Smooth muscle cell (in vitro differentiated cells): Measurements from ENCODE around the gene ARHGAP12. TPM values are rescaled to one million over a fixed set of nuclear protein-coding genes. Genes with fewer than 3 reads are reported as not detected.

Experiments
- DNase-seq: peaks from one replicate; lab custom pipeline; 2025; ENCODE audit not compliant: unreplicated experiment; lab: John Stamatoyannopoulos, UW
- H2AFZ ChIP-seq: fragments of 200-600 bp; sonication (generic); 2 replicates; pipeline ENCODE4 v1.6.0; 2016; ENCODE audit warnings: antibody characterized with exemption, low read depth, mild to moderate bottlenecking
- H3F3A ChIP-seq: fragments of 200-600 bp; sonication (generic); 2 replicates; pipeline ENCODE4 v1.6.0; 2017; ENCODE audit warnings: antibody characterized with exemption, low read depth
- H3K27ac ChIP-seq: fragments of 200-600 bp; sonication (generic); 2 replicates; pipeline ENCODE4 v1.5.1; 2016; ENCODE audit warnings: low read depth, mild to moderate bottlenecking
- H3K27me3 ChIP-seq: fragments of 200-600 bp; sonication (generic); 2 replicates; pipeline ENCODE4 v1.6.1; 2016; ENCODE audit warnings: low read depth, mild to moderate bottlenecking
- H3K36me3 ChIP-seq: fragments of 200-600 bp; sonication (generic); 2 replicates; pipeline ENCODE4 v1.5.1; 2016; ENCODE audit warnings: low read depth
- H3K4me1 ChIP-seq: fragments of 200-600 bp; sonication (generic); 2 replicates; pipeline ENCODE4 v1.5.1; 2016; ENCODE audit warnings: low read depth
- H3K4me2 ChIP-seq: fragments of 200-600 bp; sonication (generic); 2 replicates; pipeline ENCODE4 v1.6.0; 2016; ENCODE audit warnings: mild to moderate bottlenecking
- H3K4me3 ChIP-seq: fragments of 200-600 bp; sonication (generic); 2 replicates; pipeline ENCODE4 v1.5.1; 2016; ENCODE audit warnings: mild to moderate bottlenecking
- H3K79me2 ChIP-seq: fragments of 200-600 bp; sonication (generic); 2 replicates; pipeline ENCODE4 v1.6.0; 2016; ENCODE audit warnings: low read depth, mild to moderate bottlenecking
- H3K9ac ChIP-seq: fragments of 200-600 bp; sonication (generic); 2 replicates; pipeline ENCODE4 v1.6.0; 2016; ENCODE audit warnings: low read depth
- H3K9me3 ChIP-seq: fragments of 200-600 bp; sonication (generic); replicated peaks from 2 replicates; pipeline ENCODE4 v1.5.1; 2016; ENCODE audit warnings: low read depth
- H4K20me1 ChIP-seq: fragments of 200-600 bp; sonication (generic); 2 replicates; pipeline ENCODE4 v1.6.0; 2016; ENCODE audit warnings: low read depth
- WGBS: methylation state at CpG from one replicate; pipeline ENCODE4 v1.1.7; 2016; ENCODE audit warnings: low lambda C conversion rate; 5-methylcytosine and 5-hydroxymethylcytosine counted together
- polyA plus RNA-seq: library from polyadenylated mRNA; unstranded; fragments of >200 nt; fragmentation: Nextera tagmentation; extraction: Ambion mirVana; gene quantifications from 2 replicates; pipeline ENCODE4 v1.2.1, GENCODE V29; 2016
- total RNA-seq: library from RNA; depleted of rRNA; stranded (reverse); fragments of >200 nt; gene quantifications from 2 replicates; pipeline ENCODE4 v1.2.3, GENCODE V29; 2014
- TF ChIP-seq, protein P1 (sequence below): fragments of 200-600 bp; sonication (generic); IDR thresholded peaks from 2 replicates; pipeline ENCODE4 v1.5.1; 2017; ENCODE audit warnings: borderline replicate concordance, mild to moderate bottlenecking, antibody characterized with exemption; ENCODE audit not compliant: insufficient read depth, poor library complexity, severe bottlenecking

Gene ARHGAP12
- total and polyA plus RNA-seq, 2 experiments from 2014 or later, result 14.5 to 46.2 TPM

- Histone ChIP-seq H3K9ac (peak overlapping the region; percentile 88), H3K36me3 (no peaks in the 10 kb centered on the region), H2AFZ (no peak overlapping the region), H3K27me3 (no peaks in the 10 kb centered on the region), H3K27ac (peak overlapping the region; percentile 98), H3K4me2 (peak overlapping the region; percentile 79), H3K4me1 (peaks cover 13% of the 10 kb centered on the region), H3K4me3 (no peak overlapping the region), H3K9me3 (no peaks in the 10 kb centered on the region), H3K79me2 (no peaks in the 10 kb centered on the region), H3F3A (peaks cover 10% of the 10 kb centered on the region), H4K20me1 (no peaks in the 10 kb centered on the region)
- no peak for DNase-seq
- 93% methylated on average over 4 of the region's 4 CpGs for WGBS
- TF ChIP-seq, protein P1, sequence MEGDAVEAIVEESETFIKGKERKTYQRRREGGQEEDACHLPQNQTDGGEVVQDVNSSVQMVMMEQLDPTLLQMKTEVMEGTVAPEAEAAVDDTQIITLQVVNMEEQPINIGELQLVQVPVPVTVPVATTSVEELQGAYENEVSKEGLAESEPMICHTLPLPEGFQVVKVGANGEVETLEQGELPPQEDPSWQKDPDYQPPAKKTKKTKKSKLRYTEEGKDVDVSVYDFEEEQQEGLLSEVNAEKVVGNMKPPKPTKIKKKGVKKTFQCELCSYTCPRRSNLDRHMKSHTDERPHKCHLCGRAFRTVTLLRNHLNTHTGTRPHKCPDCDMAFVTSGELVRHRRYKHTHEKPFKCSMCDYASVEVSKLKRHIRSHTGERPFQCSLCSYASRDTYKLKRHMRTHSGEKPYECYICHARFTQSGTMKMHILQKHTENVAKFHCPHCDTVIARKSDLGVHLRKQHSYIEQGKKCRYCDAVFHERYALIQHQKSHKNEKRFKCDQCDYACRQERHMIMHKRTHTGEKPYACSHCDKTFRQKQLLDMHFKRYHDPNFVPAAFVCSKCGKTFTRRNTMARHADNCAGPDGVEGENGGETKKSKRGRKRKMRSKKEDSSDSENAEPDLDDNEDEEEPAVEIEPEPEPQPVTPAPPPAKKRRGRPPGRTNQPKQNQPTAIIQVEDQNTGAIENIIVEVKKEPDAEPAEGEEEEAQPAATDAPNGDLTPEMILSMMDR, result no peak
These were observed 11.4 kb upstream of the ARHGAP12 start for GRCh38 chr10:31939797-31940708.

GRCh38 chr10:31937371-31937770 lies 8.7 kb upstream of the ARHGAP12 start:
- H3K79me2 ChIP-seq, result no peaks in the 10 kb centered on the region
- no peaks in the 10 kb centered on the region for H3K9me3 ChIP-seq
- H3K27me3 ChIP-seq, result no peaks in the 10 kb centered on the region
- 95% methylated on average over 9 of the region's 9 CpGs for WGBS
- no peak overlapping the region for H3K27ac ChIP-seq
- no peaks in the 10 kb centered on the region for H4K20me1 ChIP-seq
- H3K4me2 ChIP-seq, result no peak overlapping the region
- H3K4me3 ChIP-seq, result no peak overlapping the region
- H3F3A ChIP-seq, result peaks cover 4% of the 10 kb centered on the region
- TF ChIP-seq, protein P1, result no peak
- H2AFZ ChIP-seq, result no peak overlapping the region
- no peak for DNase-seq
- peaks cover 7% of the 10 kb centered on the region for H3K4me1 ChIP-seq
- H3K9ac ChIP-seq, result no peak overlapping the region
- no peaks in the 10 kb centered on the region for H3K36me3 ChIP-seq

DNA sequence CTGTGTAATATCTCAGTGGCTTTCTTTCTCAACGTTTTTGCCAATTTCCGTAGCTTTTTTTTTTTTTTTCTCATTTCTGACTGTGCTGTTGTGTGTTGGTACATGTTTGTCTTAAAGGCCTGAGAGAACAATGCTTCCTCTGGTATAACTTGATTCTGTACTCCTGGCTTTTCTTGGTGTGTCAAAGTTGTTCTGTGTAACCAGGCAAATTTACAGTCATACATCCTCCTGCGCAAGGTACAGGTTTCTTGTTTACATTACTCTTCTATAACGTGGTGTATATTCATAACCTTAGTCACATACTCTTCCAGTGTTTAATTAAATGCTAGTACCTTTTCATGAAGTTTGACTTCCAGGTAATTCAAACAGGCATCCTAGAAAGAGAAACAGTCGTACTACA lies 8.3 kb upstream of the ARHGAP12 start:
- no peaks in the 10 kb centered on the region for H3K27me3 ChIP-seq
- no peak overlapping the region for H3K27ac ChIP-seq
- H3K4me1 ChIP-seq, result peaks cover 7% of the 10 kb centered on the region
- no peaks in the 10 kb centered on the region for H4K20me1 ChIP-seq
- H2AFZ ChIP-seq, result no peak overlapping the region
- TF ChIP-seq, protein P1, result no peak
- no peaks in the 10 kb centered on the region for H3K79me2 ChIP-seq
- H3K4me2 ChIP-seq, result no peak overlapping the region
- H3F3A ChIP-seq, result peaks cover 4% of the 10 kb centered on the region
- 78% methylated on average over 5 of the region's 5 CpGs for whole genome bisulfite sequencing
- H3K9ac ChIP-seq, result no peak overlapping the region
- no peaks in the 10 kb centered on the region for H3K36me3 ChIP-seq
- no peaks in the 10 kb centered on the region for H3K9me3 ChIP-seq
- H3K4me3 ChIP-seq, result no peak overlapping the region
- no peak for DNase-seq
